Left ventricle myocardium inferior (tissue), 1 donor: ENCODE results near the gene ENPP3. TPM values are rescaled to one million over a fixed set of nuclear protein-coding genes. Genes with fewer than 3 reads are reported as not detected.

Experiments used
- DNase-seq: peaks from one replicate; pipeline ENCODE4 v3.0.0-alpha.2; 2020
- H3K27ac ChIP-seq: fragments of 200-600 bp; replicated peaks from 2 replicates; pipeline ENCODE4 v1.8.0; 2021
- H3K27me3 ChIP-seq: fragments of 200-600 bp; 2 replicates; pipeline ENCODE4 v1.8.0; 2021; ENCODE audit warnings: low read depth
- H3K36me3 ChIP-seq: fragments of 200-600 bp; 2 replicates; pipeline ENCODE4 v1.8.0; 2021
- H3K4me1 ChIP-seq: fragments of 200-600 bp; 2 replicates; pipeline ENCODE4 v1.8.0; 2021
- H3K4me3 ChIP-seq: fragments of 200-600 bp; 2 replicates; pipeline ENCODE4 v1.8.0; 2021; ENCODE audit warnings: mild to moderate bottlenecking, moderate library complexity
- H3K9me3 ChIP-seq: fragments of 200-600 bp; replicated peaks from 2 replicates; pipeline ENCODE4 v1.8.0; 2021
- intact Hi-C: fragments of 100-400 bp; cut with micrococcal nuclease; formaldehyde crosslinking; loops from one replicate; pipeline ENCODE4 v1.11.0; 2022
- total RNA-seq: library from RNA; stranded (reverse); fragmentation: NEBNext Ultra II Directional; extraction: Animal tissue kit (Norgen Biotek cat#: 25700); gene quantifications from one replicate; pipeline ENCODE4 v1.2.1, GENCODE V29; 2021
- TF ChIP-seq, protein P1 (sequence below): fragments of 200-600 bp; IDR thresholded peaks from 2 replicates; pipeline ENCODE4 v1.8.0; 2021; ENCODE audit warnings: antibody characterized with exemption, mild to moderate bottlenecking, borderline replicate concordance
- donor health status: DM: no; HTN: yes; CAD: no; lungs with severe emphysema.

The ENPP3 gene
- total RNA-seq, 1 donor from 2014 or later, result 0.14 TPM

- TF ChIP-seq, protein P1, sequence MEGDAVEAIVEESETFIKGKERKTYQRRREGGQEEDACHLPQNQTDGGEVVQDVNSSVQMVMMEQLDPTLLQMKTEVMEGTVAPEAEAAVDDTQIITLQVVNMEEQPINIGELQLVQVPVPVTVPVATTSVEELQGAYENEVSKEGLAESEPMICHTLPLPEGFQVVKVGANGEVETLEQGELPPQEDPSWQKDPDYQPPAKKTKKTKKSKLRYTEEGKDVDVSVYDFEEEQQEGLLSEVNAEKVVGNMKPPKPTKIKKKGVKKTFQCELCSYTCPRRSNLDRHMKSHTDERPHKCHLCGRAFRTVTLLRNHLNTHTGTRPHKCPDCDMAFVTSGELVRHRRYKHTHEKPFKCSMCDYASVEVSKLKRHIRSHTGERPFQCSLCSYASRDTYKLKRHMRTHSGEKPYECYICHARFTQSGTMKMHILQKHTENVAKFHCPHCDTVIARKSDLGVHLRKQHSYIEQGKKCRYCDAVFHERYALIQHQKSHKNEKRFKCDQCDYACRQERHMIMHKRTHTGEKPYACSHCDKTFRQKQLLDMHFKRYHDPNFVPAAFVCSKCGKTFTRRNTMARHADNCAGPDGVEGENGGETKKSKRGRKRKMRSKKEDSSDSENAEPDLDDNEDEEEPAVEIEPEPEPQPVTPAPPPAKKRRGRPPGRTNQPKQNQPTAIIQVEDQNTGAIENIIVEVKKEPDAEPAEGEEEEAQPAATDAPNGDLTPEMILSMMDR, result no peak
- no peak for DNase-seq
- intact Hi-C loops, result no loop called here
- Histone ChIP-seq H3K27ac (no peak overlapping the region), H3K4me3 (no peak overlapping the region), H3K27me3 (no peaks in the 10 kb centered on the region), H3K9me3 (no peaks in the 10 kb centered on the region), H3K4me1 (no peaks in the 10 kb centered on the region), H3K36me3 (no peaks in the 10 kb centered on the region)
Observed at GRCh38 chr6:131638013-131638412, 911 bp downstream of the ENPP3 start.

- DNase-seq, result no peak
- no peaks in the 10 kb centered on the region for H3K4me1 ChIP-seq
- no peaks in the 10 kb centered on the region for H3K36me3 ChIP-seq
- TF ChIP-seq, protein P1, result no peak
- intact Hi-C loops, result no loop called here
- no peaks in the 10 kb centered on the region for H3K9me3 ChIP-seq
- H3K27ac ChIP-seq, result no peak overlapping the region
- no peak overlapping the region for H3K4me3 ChIP-seq
- no peaks in the 10 kb centered on the region for H3K27me3 ChIP-seq
Observed at GRCh38 chr6:131640100-131640499, 3.0 kb downstream of the ENPP3 start.

GRCh38 chr6:131640576-131640975 lies 3.5 kb downstream of the ENPP3 start:
- Histone ChIP-seq H3K4me3 (no peak overlapping the region), H3K27me3 (no peaks in the 10 kb centered on the region), H3K4me1 (no peaks in the 10 kb centered on the region), H3K27ac (no peak overlapping the region), H3K9me3 (no peaks in the 10 kb centered on the region), H3K36me3 (no peaks in the 10 kb centered on the region)
- TF ChIP-seq, protein P1, result no peak
- intact Hi-C loops, result no loop called here
- DNase-seq, result no peak

- intact Hi-C loops, result no loop called here
- TF ChIP-seq, protein P1, result no peak
- no peaks in the 10 kb centered on the region for H3K27me3 ChIP-seq
Observed at GRCh38 chr6:131641554-131641953, 4.5 kb downstream of the ENPP3 start.

GRCh38 chr6:131642565-131642964 lies 5.5 kb downstream of the ENPP3 start:
- Histone ChIP-seq H3K27ac (no peak overlapping the region), H3K4me3 (no peak overlapping the region), H3K27me3 (no peaks in the 10 kb centered on the region), H3K4me1 (no peaks in the 10 kb centered on the region), H3K36me3 (no peaks in the 10 kb centered on the region), H3K9me3 (no peaks in the 10 kb centered on the region)
- intact Hi-C loops, result no loop called here
- TF ChIP-seq, protein P1, result no peak
- DNase-seq, result no peak

More at GRCh38 chr6:131641554-131641953, 4.5 kb downstream of the ENPP3 start:
- Histone ChIP-seq H3K27ac (no peak overlapping the region), H3K4me3 (no peak overlapping the region), H3K9me3 (no peaks in the 10 kb centered on the region), H3K4me1 (no peaks in the 10 kb centered on the region), H3K36me3 (no peaks in the 10 kb centered on the region)
- no peak for DNase-seq
